ENCODE results near the gene RGS17.

The RGS17 gene

DNA sequence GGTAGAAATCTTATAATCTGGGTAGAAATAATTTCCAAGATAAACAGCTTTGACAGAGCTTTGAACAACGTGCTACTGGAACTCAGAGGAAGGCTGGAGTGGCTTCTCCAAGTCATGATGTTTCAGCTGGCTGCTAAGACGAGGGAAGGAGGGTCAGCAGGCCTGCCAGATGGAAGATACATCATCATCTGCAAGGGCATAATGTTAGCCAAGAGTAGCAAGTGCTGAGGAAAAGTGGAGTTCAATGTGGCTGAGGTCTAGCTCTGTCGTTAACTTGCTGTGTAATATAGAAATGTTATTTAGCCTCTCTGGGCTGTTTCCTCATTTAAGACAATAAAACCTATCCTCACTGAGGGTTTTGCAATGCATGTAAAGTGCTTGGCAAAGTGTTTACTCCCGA is 35.1 kb downstream of the RGS17 start:
- no peak overlapping the region for H3K4me3 ChIP-seq (ENCODE audit: low read depth, low read length)
- TF ChIP-seq, protein P1, sequence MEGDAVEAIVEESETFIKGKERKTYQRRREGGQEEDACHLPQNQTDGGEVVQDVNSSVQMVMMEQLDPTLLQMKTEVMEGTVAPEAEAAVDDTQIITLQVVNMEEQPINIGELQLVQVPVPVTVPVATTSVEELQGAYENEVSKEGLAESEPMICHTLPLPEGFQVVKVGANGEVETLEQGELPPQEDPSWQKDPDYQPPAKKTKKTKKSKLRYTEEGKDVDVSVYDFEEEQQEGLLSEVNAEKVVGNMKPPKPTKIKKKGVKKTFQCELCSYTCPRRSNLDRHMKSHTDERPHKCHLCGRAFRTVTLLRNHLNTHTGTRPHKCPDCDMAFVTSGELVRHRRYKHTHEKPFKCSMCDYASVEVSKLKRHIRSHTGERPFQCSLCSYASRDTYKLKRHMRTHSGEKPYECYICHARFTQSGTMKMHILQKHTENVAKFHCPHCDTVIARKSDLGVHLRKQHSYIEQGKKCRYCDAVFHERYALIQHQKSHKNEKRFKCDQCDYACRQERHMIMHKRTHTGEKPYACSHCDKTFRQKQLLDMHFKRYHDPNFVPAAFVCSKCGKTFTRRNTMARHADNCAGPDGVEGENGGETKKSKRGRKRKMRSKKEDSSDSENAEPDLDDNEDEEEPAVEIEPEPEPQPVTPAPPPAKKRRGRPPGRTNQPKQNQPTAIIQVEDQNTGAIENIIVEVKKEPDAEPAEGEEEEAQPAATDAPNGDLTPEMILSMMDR (IDR thresholded peaks at IDR 0.05; ENCODE audit: borderline replicate concordance, insufficient read depth, low read depth, low read length), result no peak

DNA sequence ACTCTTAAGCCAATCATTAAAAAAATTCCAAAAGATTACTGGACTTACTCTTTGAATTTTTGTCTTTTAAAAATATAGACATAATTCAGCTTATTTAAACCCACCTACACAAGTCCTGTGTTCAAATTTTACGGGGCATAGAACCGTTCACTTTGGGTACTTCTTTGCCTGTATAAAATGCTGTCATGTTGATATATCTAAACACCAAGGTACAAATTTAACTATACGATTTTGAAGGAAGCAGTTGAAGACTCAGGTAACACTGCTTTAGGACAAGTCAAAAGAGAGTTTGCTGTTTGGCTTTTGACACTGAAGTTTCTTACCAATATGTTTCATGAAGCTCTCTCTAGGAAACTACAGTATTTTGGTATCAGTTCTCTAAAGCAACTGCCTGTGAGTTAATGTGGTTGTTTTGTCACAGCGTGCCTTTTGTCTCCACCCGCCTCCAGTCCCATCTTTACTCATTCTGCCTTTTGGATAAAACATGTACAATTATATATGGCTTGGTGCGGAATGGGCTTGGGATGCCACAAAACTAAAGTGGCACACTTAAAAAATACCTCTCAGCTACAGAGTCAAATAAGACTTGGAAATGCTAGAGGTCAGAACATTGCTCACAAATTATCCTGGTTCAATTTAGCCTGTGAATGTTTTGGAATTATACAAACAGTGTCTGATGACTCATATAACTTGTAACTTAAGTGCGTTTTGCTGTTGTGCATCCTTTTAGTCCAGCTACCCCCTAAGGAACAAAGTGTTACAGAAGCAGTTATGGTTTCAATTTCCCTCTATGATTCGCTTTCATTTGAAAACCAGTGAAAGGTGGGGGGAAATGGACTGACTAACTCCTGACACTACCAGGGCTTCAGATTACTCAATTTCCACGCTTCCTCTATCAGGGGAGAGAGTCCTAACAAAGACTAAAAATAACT is 38.7 kb downstream of the RGS17 start:
- TF ChIP-seq, protein P1 (IDR thresholded peaks at IDR 0.05; ENCODE audit: borderline replicate concordance, insufficient read depth, low read depth, low read length), result no peak
- no peak overlapping the region for H3K4me3 ChIP-seq (ENCODE audit: low read depth, low read length)

DNA sequence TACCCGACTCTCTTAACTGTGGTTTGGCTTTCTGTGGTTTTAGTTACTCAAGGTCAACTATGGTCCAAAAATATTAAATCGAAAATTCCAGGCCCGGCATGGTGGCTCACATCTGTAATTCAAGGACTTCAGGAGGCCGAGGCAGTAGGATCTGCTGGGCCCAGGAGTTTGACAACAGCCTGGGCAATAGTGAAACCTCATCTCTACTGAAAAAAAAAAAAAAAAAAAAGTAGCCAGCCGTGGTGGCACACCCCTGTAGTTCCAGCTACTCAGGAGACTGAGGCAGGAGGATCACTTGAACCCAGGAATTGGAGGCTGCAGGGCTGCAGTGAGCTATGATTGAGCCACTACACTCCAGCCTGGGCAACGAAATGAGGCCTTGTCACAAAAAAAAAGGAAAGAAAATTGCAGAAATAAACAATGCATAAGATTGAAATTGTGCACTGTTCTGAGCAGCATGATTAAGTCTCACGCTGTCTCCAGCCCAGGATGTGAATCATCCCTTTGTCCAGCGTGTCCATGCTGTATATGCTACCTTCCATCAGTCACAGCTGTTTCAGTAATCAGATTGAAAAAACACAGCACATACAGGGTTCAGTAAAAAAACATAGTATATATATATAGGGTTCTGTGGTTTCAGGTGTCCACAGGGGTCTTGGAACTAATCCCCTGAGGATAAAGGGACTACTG is 40.7 kb downstream of the RGS17 start:
- TF ChIP-seq, protein P1 (IDR thresholded peaks at IDR 0.05; ENCODE audit: borderline replicate concordance, insufficient read depth, low read depth, low read length), result no peak
- H3K4me3 ChIP-seq (ENCODE audit: low read depth, low read length), result no peak overlapping the region

DNA sequence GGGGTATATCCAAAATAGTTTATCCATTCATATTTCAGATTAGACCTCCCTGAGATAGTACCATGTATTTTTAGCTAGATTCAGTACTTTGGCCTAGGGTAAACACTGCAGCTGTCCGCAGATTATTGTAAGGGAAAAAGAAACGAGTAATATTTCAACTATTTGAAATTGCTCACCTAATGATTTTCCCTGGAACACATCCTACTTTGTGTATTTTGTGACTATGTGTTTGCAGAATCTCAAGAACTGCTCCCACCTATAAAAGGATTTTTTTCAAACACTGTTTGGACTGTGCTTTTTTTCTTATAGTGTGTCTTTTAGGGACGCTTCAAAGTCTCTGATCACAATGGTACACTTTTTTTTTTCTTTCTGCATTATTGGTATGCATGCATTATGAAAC is 42.3 kb downstream of the RGS17 start:
- no peak overlapping the region for H3K4me3 ChIP-seq (ENCODE audit: low read depth, low read length)
- TF ChIP-seq, protein P1 (IDR thresholded peaks at IDR 0.05; ENCODE audit: borderline replicate concordance, insufficient read depth, low read depth, low read length), result no peak

DNA sequence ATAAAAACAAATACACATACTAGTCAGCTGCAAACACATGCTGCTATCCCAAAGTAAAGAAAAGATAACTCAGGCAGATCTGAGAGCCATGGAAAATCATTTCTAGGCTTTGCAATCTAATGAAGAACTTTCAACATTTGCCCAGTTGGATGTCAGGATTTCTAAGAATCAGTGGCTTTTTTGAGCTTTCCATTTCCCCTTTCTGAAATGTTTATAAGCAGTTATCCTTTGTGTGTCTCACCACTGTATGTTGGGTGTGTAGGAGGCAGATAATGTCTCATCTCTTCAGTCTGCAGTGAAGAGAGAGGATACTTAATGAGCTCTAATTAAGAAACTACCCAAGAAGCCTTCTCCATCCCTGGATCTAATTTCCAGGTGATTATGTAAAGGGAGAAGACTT is 43.6 kb downstream of the RGS17 start:
- TF ChIP-seq, protein P1 (IDR thresholded peaks at IDR 0.05; ENCODE audit: borderline replicate concordance, insufficient read depth, low read depth, low read length), result no peak
- no peak overlapping the region for H3K4me3 ChIP-seq (ENCODE audit: low read depth, low read length)

DNA sequence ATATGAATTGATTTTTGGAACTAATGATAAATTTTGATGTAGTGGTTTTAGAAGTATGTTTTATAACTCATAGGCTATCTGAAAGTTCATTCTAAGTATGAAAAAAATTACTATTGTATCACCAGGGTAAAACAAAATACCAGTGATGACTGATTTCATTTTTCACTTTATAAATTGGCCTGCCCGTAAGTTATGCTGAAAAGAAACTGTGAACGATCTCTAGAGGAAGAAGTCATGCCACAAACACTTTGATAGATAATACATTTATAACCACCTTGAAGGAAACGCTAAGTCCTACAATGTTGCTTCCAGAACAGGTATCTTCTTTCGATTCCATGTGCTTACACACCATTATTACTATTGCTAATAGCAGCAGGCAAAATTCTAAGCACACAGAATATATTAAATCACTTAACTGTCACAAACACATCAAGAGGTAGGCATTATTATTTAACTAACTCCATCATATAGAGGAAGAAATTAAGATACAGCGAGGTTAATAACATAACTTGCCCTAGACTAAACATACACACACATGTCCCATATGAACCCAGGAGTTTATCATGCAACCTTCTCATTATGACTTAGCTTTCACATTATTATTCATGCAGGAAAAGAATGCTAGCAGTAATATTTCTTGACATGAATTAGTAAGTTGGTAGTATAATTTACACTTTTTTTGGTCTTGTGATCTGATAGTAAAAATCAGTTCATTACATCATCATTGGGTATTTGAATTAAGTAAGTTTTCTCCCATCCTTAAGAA is 44.7 kb downstream of the RGS17 start:
- TF ChIP-seq, protein P1 (IDR thresholded peaks at IDR 0.05; ENCODE audit: borderline replicate concordance, insufficient read depth, low read depth, low read length), result no peak
- no peak overlapping the region for H3K4me3 ChIP-seq (ENCODE audit: low read depth, low read length)

Measured in GM12875 (cell line).